ENCODE data around the gene MAPK11.

The MAPK11 gene

DNA sequence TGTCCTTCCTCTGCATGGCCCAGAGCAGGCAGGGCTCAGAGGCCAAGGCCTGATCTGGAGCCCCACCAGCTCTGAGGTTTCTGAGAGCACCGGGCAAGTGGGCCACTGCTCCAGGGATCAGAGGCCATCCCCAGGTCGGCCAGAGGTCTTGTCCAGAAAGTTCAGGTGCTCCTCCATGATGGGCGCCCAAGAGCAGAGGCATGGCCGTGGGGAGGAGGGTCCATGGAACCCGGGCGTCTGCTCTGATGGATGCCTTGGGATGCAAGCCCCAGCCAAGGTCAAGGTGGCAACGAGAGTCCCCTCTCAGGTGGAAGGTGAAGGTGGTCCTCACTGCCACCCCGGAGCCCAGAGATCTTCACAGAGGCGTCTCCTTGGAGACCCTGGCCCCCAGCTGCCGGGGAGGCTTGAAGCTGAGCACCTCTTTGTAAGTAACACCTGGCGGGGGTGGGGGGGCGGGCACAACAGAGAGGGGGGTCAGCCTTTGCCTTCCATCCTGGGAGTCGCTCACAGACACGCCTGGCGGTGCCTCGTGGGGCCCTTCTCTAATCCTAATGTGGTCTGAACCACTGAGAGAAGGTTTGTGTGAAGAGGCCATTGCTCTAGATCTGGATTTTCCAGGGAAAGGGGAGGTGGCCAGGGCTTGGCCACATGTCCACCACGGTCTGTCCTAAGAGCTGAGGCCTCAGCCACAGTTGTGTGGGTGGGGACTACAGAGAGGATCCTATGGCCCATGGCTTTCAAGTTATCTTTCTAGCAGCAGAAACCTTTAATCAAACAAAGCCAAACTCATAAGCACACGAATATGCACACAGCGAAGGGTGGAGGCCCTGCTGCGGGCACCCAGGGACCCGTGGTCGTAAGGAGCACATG lies 16.9 kb downstream of the MAPK11 start:
- no peak for DNase-seq
- Histone ChIP-seq H3K36me3 (ENCODE audit: control insufficient read depth in 1 of 2, insufficient read depth in 2 of 2, low read depth in 1 of 2, low read length in 2 of 2) (peaks cover 4 to 77% of the 10 kb centered on the region in 2 experiments), H3K9me3 (ENCODE audit: control insufficient read depth, low read length) (no peaks in the 10 kb centered on the region), H4K8ac (ENCODE audit: low read length) (no peak overlapping the region), H3K4me1 (ENCODE audit: control insufficient read depth, insufficient read depth, low read depth, low read length) (peaks cover 29% of the 10 kb centered on the region), H4K91ac (ENCODE audit: low read length) (no peak overlapping the region), H3K79me1 (replicated peaks; ENCODE audit: low read length, poor library complexity, severe bottlenecking) (peaks cover 31% of the 10 kb centered on the region), H3K14ac (ENCODE audit: low read length in 2 of 2) (no peak overlapping the region), H2BK120ac (ENCODE audit: low read depth, low read length) (no peak overlapping the region), H3K4ac (ENCODE audit: low read depth in 1 of 2, low read length in 2 of 2) (no peak overlapping the region), H3K4me3 (ENCODE audit: insufficient read depth in 1 of 2, low read depth in 1 of 2, low read length in 2 of 2) (no peak overlapping the region), H3K23ac (ENCODE audit: low read length in 2 of 2) (no peak overlapping the region), H2AK5ac (ENCODE audit: low read length, severe bottlenecking) (no peak overlapping the region), H3K27ac (ENCODE audit: low read length, poor library complexity, severe bottlenecking) (no peak overlapping the region), H2AFZ (ENCODE audit: low read depth, low read length) (no peak overlapping the region), H3K18ac (ENCODE audit: low read depth in 1 of 2, low read length in 2 of 2) (no peak overlapping the region), H2BK15ac (ENCODE audit: low read depth, poor library complexity, severe bottlenecking) (no peak overlapping the region), H3K4me2 (ENCODE audit: low read length, poor library complexity, severe bottlenecking) (no peak overlapping the region), H3K9ac (ENCODE audit: low read length) (no peak overlapping the region), H3K27me3 (ENCODE audit: control insufficient read depth in 1 of 2, insufficient read depth in 1 of 2, low read length in 2 of 2) (no peaks in the 10 kb centered on the region), H2BK5ac (ENCODE audit: low read depth, low read length, poor library complexity, severe bottlenecking) (no peak overlapping the region), H2BK12ac (ENCODE audit: low read length in 2 of 2) (no peak overlapping the region)
- 92% methylated on average over 22 of the region's 22 CpGs for WGBS

DNA sequence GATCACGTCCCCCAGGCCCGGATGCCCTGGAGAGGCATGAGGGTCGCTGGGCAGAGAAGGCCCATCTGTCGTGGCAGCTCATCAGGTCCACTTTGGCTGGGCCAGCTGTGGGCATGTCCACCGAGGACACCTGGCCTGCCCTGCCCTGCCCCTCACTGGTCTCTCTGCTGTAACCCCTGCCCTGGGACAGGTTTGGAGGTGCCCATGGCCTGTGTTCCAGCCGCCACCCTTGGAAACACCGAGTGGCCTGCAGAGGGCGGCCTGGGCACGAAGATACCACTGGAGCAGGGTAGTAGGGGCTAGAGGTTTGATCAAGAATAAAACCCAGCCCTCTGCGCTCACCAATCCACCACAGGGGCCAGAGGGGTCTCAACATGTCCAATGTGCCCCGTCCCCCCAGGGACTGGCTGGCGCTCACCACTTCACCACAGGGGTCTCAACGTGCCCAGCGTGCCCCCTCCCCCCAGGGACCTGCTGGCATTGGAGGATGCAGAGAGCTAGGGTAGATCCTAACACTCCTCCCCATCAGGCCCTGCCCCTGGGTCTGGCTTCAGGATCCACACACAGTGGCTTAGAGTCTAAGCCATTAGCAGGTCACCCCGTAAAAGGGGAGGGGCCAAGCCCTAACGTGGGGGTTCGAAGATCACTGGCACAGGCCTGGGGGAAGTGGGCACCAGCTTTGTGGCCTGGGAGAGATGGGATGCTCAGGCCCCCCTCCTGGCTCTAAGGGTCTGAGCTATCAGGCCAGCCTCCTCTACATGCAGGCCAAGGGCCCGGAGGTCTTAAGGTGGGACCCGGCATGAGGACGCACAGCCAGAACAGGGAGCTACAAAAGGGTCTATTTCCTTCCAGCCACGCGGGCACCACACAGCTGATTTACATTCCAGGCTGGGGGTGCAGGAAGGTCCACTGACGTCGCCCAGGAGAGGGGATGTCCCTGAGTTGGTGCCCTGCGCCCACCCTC lies 17.8 kb downstream of the MAPK11 start:
- no peak overlapping the region for H3K4ac ChIP-seq (ENCODE audit: low read depth in 1 of 2, low read length in 2 of 2)
- H2BK15ac ChIP-seq (ENCODE audit: low read depth, poor library complexity, severe bottlenecking): no peak overlapping the region
- no peaks in the 10 kb centered on the region for H3K27me3 ChIP-seq (ENCODE audit: control insufficient read depth in 1 of 2, insufficient read depth in 1 of 2, low read length in 2 of 2)
- H3K23ac ChIP-seq (ENCODE audit: low read length in 2 of 2): no peak overlapping the region
- no peak overlapping the region for H3K18ac ChIP-seq (ENCODE audit: low read depth in 1 of 2, low read length in 2 of 2)
- H2BK5ac ChIP-seq (ENCODE audit: low read depth, low read length, poor library complexity, severe bottlenecking): no peak overlapping the region
- DNase-seq: peak; percentile 75
- no peak overlapping the region for H3K4me2 ChIP-seq (ENCODE audit: low read length, poor library complexity, severe bottlenecking)
- H3K14ac ChIP-seq (ENCODE audit: low read length in 2 of 2): no peak overlapping the region
- no peak overlapping the region for H3K27ac ChIP-seq (ENCODE audit: low read length, poor library complexity, severe bottlenecking)
- peak overlapping the region in 1 of 2 experiments; percentile 87 for H3K4me3 ChIP-seq (ENCODE audit: insufficient read depth in 1 of 2, low read depth in 1 of 2, low read length in 2 of 2)
- no peak overlapping the region for H3K9ac ChIP-seq (ENCODE audit: low read length)
- H4K8ac ChIP-seq (ENCODE audit: low read length): no peak overlapping the region
- no peak overlapping the region for H2AK5ac ChIP-seq (ENCODE audit: low read length, severe bottlenecking)
- no peak overlapping the region for H2AFZ ChIP-seq (ENCODE audit: low read depth, low read length)
- peaks cover 12 to 77% of the 10 kb centered on the region in 2 experiments for H3K36me3 ChIP-seq (ENCODE audit: control insufficient read depth in 1 of 2, insufficient read depth in 2 of 2, low read depth in 1 of 2, low read length in 2 of 2)
- H3K4me1 ChIP-seq (ENCODE audit: control insufficient read depth, insufficient read depth, low read depth, low read length): peaks cover 34% of the 10 kb centered on the region
- no peaks in the 10 kb centered on the region for H3K9me3 ChIP-seq (ENCODE audit: control insufficient read depth, low read length)
- WGBS: 69% methylated on average over 24 of the region's 25 CpGs
- peaks cover 34% of the 10 kb centered on the region for H3K79me1 ChIP-seq (replicated peaks; ENCODE audit: low read length, poor library complexity, severe bottlenecking)
- no peak overlapping the region for H2BK12ac ChIP-seq (ENCODE audit: low read length in 2 of 2)
- H2BK120ac ChIP-seq (ENCODE audit: low read depth, low read length): no peak overlapping the region
- no peak overlapping the region for H4K91ac ChIP-seq (ENCODE audit: low read length)

DNA sequence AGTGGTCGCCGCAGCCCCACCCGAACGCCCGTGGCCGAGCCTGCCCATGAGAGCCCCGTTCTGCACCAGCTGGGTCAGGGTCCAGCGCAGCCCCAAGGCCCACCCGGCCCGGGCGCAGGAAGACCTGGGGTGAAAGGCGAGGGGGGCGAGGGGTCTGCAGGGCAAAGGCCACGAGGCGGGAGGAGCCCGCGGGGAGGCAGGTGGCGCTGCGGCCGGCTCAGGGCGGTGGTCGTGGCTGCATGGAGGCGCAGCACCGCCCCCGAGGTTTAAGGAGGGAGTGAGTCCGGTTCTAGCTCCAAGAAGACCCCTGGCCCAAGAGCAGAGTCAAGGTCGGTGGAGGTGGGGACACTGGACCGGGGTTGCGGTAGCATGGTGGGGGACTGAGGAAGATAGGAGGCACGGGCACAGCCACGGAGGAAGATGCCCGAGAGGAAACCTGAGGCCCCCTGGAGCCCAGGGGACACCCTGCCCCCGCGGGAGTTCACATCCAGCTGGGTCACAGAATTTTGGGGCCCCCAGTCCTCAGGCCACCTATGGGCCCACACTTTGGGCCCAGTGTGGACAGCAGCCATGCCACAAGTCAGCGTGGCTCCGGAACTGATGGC lies 18.6 kb downstream of the MAPK11 start:
- no peaks in the 10 kb centered on the region for H3K9me3 ChIP-seq (ENCODE audit: control insufficient read depth, low read length)
- peak overlapping the region; percentile 85 for H4K8ac ChIP-seq (ENCODE audit: low read length)
- H3K18ac ChIP-seq (ENCODE audit: low read depth in 1 of 2, low read length in 2 of 2): peak overlapping the region; percentile 5 to 89
- peak overlapping the region; percentile 78 to 87 for H3K4me3 ChIP-seq (ENCODE audit: insufficient read depth in 1 of 2, low read depth in 1 of 2, low read length in 2 of 2)
- no peak overlapping the region for H2AFZ ChIP-seq (ENCODE audit: low read depth, low read length)
- H4K91ac ChIP-seq (ENCODE audit: low read length): peak overlapping the region; percentile 19
- H3K27ac ChIP-seq (ENCODE audit: low read length, poor library complexity, severe bottlenecking): no peak overlapping the region
- H3K4me2 ChIP-seq (ENCODE audit: low read length, poor library complexity, severe bottlenecking): peak overlapping the region; percentile 94
- WGBS: 19% methylated on average over 36 of the region's 36 CpGs
- no peak overlapping the region for H2BK12ac ChIP-seq (ENCODE audit: low read length in 2 of 2)
- H2BK15ac ChIP-seq (ENCODE audit: low read depth, poor library complexity, severe bottlenecking): no peak overlapping the region
- H3K4me1 ChIP-seq (ENCODE audit: control insufficient read depth, insufficient read depth, low read depth, low read length): peaks cover 34% of the 10 kb centered on the region
- H2AK5ac ChIP-seq (ENCODE audit: low read length, severe bottlenecking): no peak overlapping the region
- peak overlapping the region; percentile 93 for H3K9ac ChIP-seq (ENCODE audit: low read length)
- H2BK5ac ChIP-seq (ENCODE audit: low read depth, low read length, poor library complexity, severe bottlenecking): peak overlapping the region; percentile 20
- no peak for DNase-seq
- no peak overlapping the region for H3K14ac ChIP-seq (ENCODE audit: low read length in 2 of 2)
- peaks cover 15 to 77% of the 10 kb centered on the region in 2 experiments for H3K36me3 ChIP-seq (ENCODE audit: control insufficient read depth in 1 of 2, insufficient read depth in 2 of 2, low read depth in 1 of 2, low read length in 2 of 2)
- H3K4ac ChIP-seq (ENCODE audit: low read depth in 1 of 2, low read length in 2 of 2): peak overlapping the region in 1 of 2 experiments; percentile 5
- H3K27me3 ChIP-seq (ENCODE audit: control insufficient read depth in 1 of 2, insufficient read depth in 1 of 2, low read length in 2 of 2): no peaks in the 10 kb centered on the region
- H2BK120ac ChIP-seq (ENCODE audit: low read depth, low read length): no peak overlapping the region
- peaks cover 32% of the 10 kb centered on the region for H3K79me1 ChIP-seq (replicated peaks; ENCODE audit: low read length, poor library complexity, severe bottlenecking)
- no peak overlapping the region for H3K23ac ChIP-seq (ENCODE audit: low read length in 2 of 2)
